Amygdala (tissue), 56 donors: ENCODE measurements around the gene CCAR1.
"Not testable (repeated sequence)": the region's sequence is repeated elsewhere in the genome, so short reads cannot be mapped to it uniquely, and the experiment has no call there.

ENCODE experiments used
- DNase-seq, 56 donors: peaks; one replicate each; lab custom pipeline; 2025; lab: John Stamatoyannopoulos, UW

The CCAR1 gene

DNA sequence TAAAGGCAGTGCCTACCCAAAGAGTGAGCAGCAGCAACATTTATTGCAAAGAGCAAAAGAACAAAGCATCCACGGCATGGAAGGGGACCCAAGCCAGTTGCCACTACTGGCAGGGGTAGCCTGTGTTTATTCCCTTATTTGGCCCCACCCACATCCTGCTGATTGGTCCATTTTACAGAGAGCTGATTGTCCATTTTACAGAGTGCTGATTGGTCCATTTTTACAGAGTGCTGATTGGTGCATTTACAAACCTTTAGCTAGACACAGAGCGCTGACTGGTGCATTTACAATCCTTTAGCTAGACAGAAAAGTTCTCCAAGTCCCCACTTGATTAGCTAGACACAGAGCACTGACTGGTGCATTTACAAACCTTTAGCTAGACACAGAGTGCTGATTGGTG, 101.6 kb downstream of the CCAR1 start:
- DNase-seq, result not testable (repeated sequence)

- DNase-seq, result peak in 37 of 56 donors; percentile 5 to 66 (median 35)
These were observed 105.9 kb downstream of the CCAR1 start, which contains the start of gene STOX1 for GRCh38 chr10:68826764-68827591. TSS of gene STOX1 (plus strand) at chr10:68827531. CDS start at chr10:68827624, 93 bp downstream.

GRCh38 chr10:68827592-68827959, 106.5 kb downstream of the CCAR1 start:
- DNase-seq, result not testable (repeated sequence)

DNA sequence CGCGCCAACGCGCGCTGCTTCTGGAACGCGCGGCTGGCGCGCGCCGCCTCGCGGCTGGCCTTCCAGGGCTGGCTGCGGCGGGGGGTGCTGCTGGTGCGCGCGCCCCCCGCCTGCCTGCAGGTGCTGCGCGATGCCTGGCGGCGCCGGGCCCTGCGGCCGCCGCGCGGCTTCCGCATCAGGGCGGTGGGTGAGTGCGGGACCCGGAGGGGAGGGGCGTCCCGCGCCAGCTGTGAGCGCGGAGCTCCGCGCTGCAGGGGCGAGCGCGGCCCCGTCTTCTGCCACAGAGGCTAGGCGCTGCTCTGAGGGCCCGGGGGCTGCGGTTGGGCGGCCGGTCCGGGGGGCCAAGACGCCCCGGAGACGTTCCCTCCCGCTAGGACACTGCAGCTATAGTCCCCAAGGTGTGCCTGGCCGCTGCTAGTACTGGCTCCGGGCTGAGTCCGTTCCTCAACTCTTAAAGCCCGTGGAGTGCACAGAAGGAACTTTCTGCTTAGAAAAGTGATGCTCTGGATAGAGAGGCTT, 107.1 kb downstream of the CCAR1 start:
- DNase-seq, result peak in 5 of 56 donors; percentile 6 to 20 (median 10)

GRCh38 chr10:68828833-68829232, 107.8 kb downstream of the CCAR1 start:
- DNase-seq, result no peak

DNA sequence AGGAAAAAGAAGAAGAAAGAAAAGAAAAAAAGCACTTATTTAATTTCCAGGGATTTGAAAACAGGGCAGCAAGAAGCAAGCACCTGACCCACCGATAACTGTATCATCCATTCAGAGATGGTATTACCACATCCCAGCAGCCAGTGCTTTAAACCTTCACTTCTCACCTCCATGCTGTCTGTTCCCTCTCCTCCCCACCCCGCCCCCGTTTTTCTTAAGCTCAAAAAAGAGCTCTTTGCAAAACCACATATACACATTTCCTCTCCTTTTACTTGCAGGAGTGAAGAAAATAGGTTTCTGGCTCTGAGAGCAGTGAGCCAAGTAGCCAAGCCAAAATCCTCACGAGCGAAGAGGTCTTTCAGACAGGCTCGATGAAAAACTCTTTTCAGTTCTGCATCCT, 108.5 kb downstream of the CCAR1 start:
- peak in 1 of 56 donors; percentile 7 for DNase-seq

DNA sequence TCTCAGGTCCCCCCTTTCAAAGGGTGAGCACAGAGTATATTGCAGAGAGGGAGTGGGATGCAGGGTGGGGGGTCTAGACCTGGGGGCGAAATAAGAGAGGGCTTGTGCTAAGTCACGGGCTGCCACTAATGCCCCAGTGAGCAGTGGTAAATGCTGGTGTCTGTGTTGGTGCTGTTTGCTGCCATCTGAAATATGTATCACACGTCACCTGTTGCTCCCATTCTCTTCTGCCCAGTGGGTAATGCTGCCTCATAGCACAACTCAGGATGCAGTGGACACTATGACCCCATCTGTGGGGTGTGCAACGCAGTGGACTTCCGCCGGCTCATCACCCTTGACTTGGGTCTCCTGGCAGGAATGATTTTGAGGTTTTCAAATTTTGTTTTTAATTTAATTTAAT, 108.9 kb downstream of the CCAR1 start:
- no peak for DNase-seq

DNA sequence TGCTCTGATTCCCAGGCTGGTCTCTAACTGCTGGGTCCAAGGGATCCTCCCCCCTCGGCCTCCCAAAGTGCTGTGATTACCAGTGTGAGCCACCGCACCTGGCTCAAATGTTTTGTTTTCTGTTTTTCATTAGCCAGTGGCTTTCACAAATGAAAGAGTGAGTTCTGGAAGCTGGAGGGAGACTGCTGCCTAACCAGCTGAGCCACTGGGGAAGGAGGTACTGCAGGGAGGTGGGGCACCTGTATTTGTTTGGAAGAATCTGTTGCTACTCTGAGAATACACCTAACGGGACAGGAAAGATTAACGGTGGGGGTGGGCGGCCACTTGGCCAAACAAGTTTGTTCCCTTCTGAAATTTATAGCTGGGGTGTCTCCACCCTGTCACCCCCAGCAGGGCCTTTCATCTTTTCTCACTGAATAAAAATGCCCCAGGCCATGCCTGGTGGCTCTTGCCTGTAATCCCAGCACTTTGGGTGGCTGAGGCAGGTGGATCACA, 111.0 kb downstream of the CCAR1 start:
- no peak for DNase-seq

DNA sequence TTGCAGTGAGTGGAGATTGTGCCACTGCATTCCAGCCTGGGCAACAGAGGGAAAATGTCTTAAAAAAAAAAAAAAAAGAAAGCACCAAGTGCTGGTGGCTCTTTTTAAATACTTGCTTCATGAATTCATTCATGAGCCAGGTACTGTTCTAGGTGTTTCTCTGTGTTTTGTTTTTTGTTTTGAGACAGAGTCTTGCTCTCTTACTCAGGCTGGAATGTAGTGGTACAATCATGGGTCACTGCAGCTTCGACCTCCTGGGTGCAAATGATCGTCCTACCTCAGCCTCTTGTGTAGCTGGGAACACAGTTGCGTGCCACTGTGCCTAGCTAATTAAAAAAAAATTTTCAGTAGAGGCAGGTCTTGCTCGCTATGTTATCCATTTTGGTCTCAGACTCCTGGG, 111.6 kb downstream of the CCAR1 start:
- no peak for DNase-seq

- no peak for DNase-seq
These were observed 116.7 kb downstream of the CCAR1 start for GRCh38 chr10:68837626-68838322.

- not testable (repeated sequence) for DNase-seq
These were observed 119.6 kb downstream of the CCAR1 start for GRCh38 chr10:68840650-68841049.
